HFFc6 (cell line): ENCODE data around the gene NSD1. TPM values are rescaled to one million over a fixed set of nuclear protein-coding genes. Genes with fewer than 3 reads are reported as not detected.

ENCODE experiments used
- DNase-seq: peaks from one replicate; pipeline ENCODE4 v3.0.0-alpha.2; 2018
- H3K27ac Mint-ChIP-seq: 2 replicates; pipeline ENCODE4 v1.8.0; 2020; ENCODE audit warnings: mild to moderate bottlenecking, mixed read lengths
- H3K27me3 Mint-ChIP-seq: 2 replicates; pipeline ENCODE4 v1.8.0; 2021; ENCODE audit warnings: mild to moderate bottlenecking, moderate library complexity, mixed read lengths; ENCODE audit not compliant: insufficient read depth
- H3K36me3 Mint-ChIP-seq: 2 replicates; pipeline ENCODE4 v1.8.0; 2021; ENCODE audit warnings: low read depth, mixed read lengths
- H3K4me1 Mint-ChIP-seq: 2 replicates; pipeline ENCODE4 v1.8.0; 2020; ENCODE audit warnings: low read depth, mixed read lengths
- H3K4me3 Mint-ChIP-seq: 2 replicates; pipeline ENCODE4 v1.8.0; 2020; ENCODE audit warnings: mild to moderate bottlenecking, moderate library complexity, mixed read lengths
- H3K9me3 Mint-ChIP-seq: 2 replicates; pipeline ENCODE4 v1.8.0; 2020; ENCODE audit warnings: mild to moderate bottlenecking, mixed read lengths
- total RNA-seq, 6 experiments: library from RNA; stranded (reverse); fragmentation: NEBNext Ultra II Directional; extraction: Animal tissue kit (Norgen Biotek cat#: 25700); gene quantifications; 2 replicates in 1 of 6; 3 replicates in 5 of 6; pipeline ENCODE4 v1.2.3, GENCODE V29; 2021
- TF ChIP-seq, protein P1 (sequence below): fragments of 200-600 bp; sonication (generic); IDR thresholded peaks from 2 replicates; pipeline ENCODE4 v1.5.0; 2021; ENCODE audit warnings: antibody characterized with exemption, mild to moderate bottlenecking

Gene NSD1
- total RNA-seq, 6 experiments from 2014 or later, result 42.6 to 56.4 (median 48.4) TPM

DNA sequence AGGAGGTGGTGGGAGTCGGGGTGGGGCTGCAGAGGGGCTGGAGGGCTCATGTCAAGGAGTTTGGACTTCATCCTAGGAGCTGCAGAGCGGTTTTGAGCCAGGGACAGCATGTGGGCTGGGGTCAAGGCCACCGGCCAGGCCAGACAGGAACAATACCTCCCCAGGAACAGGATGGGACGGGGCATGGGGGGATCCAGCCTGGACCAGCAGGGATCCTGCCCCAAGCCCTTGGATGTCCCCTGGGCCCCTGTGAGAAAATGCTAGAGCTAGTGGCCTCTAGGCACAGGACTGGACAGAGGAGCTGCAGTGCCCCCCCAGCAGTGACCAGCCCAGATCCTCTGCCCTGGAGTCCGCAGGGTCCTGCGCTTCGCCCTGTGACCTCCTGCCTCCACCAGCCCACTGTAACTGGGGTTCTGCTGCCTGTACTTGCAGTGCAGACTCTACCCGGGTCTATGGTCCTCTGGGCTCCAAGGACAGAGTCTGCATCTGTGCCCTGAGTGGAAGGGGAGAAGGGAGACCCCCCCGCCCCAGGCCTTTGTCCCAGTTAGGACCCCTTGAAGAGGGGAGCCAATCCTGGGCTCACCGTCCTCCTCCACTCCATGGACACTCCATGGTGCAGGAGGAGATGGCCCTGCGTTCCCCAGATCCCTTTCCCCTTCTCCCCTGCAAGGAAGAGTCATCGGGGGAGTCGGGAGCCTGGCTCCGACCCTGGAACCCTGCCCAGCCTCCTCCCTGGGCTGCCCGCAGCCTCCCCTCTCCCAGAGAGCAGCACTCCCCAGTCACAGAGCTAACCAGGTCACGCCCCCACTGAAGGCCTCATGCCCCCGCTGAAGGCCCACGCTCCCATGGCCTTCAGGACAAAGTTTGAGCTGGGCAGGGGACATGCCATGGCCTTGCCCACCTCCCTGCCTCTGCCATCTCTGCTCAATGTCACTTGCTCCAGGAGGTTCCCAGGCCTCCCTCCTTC, 181.1 kb downstream of the NSD1 start:
- H3K36me3 Mint-ChIP-seq, result no peaks in the 10 kb centered on the region; the same call in 1 of the 2 replicates
- peaks cover 4% of the 10 kb centered on the region; the same call in 1 of the 2 replicates for H3K27me3 Mint-ChIP-seq
- H3K27ac Mint-ChIP-seq, result no peak overlapping the region
- H3K9me3 Mint-ChIP-seq, result no peaks in the 10 kb centered on the region
- TF ChIP-seq, protein P1, sequence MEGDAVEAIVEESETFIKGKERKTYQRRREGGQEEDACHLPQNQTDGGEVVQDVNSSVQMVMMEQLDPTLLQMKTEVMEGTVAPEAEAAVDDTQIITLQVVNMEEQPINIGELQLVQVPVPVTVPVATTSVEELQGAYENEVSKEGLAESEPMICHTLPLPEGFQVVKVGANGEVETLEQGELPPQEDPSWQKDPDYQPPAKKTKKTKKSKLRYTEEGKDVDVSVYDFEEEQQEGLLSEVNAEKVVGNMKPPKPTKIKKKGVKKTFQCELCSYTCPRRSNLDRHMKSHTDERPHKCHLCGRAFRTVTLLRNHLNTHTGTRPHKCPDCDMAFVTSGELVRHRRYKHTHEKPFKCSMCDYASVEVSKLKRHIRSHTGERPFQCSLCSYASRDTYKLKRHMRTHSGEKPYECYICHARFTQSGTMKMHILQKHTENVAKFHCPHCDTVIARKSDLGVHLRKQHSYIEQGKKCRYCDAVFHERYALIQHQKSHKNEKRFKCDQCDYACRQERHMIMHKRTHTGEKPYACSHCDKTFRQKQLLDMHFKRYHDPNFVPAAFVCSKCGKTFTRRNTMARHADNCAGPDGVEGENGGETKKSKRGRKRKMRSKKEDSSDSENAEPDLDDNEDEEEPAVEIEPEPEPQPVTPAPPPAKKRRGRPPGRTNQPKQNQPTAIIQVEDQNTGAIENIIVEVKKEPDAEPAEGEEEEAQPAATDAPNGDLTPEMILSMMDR, result no peak
- no peak overlapping the region for H3K4me3 Mint-ChIP-seq
- H3K4me1 Mint-ChIP-seq, result peaks cover 25% of the 10 kb centered on the region
- DNase-seq, result no peak

DNA sequence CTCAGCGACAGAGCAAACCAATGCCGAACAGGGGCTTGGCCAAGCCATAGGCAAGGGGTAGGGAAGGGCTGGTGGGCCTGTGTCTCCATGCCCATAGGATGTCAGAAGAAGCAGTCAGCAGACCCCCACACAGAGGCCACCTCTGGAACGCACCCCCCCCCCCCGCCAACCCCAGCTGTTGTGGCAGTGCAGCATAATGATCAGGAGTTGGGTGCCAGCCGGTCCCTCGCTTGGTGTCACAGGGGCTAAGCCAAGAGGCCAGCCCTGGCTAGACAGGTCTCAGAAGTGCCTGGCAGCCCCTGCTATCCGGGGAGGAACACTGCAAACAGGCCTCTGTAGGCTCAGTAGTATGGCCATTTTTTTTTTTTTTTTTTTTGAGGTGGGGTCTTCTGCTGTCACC, 181.8 kb downstream of the NSD1 start:
- TF ChIP-seq, protein P1, result no peak
- DNase-seq, result no peak
- H3K36me3 Mint-ChIP-seq, result no peaks in the 10 kb centered on the region
- no peaks in the 10 kb centered on the region for H3K9me3 Mint-ChIP-seq
- H3K27me3 Mint-ChIP-seq, result no peaks in the 10 kb centered on the region
- peaks cover 21% of the 10 kb centered on the region for H3K4me1 Mint-ChIP-seq
- no peak overlapping the region for H3K27ac Mint-ChIP-seq
- H3K4me3 Mint-ChIP-seq, result no peak overlapping the region

DNA sequence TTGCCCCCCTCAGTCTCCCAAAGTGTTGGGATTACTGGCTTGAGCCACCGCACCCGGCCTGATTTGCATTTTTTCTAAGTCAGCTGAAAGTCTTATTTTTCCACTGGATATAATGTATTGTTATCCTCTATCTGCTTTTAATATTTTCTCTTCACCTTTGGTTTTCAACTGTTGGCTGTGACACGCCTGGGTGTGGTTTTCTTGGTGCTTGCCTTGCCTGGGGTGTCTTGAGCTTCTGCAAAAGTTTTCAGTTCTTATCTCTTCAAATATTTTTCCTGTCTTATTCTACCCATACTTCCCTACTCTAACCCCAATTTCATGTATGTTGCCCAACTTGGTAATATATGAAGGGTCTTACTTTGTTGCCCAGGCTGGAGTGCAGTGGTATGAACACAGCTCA, 182.4 kb downstream of the NSD1 start:
- TF ChIP-seq, protein P1, result no peak
- no peak overlapping the region for H3K4me3 Mint-ChIP-seq

DNA sequence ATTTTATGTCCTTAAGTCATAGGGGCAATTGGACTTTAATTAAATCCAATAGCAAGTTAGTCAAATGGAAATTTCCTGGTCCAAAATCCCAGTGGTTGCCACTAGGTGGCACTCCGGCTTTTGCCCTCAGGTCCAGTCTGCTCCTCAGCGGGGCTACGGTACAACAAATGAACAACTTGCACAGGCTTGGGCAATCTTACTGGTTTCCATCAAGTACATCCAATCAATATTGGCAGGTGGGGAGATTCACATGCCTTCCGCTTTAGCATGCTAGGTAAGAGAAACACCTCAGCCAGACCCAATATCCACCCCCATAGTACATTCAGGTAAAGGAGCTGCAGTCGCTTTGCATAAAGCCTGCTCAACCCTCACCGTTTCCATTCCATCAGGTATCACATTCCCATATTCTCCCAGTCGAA, 184.4 kb downstream of the NSD1 start:
- Mint-ChIP-seq H3K36me3 (0 out of 2 replicates have a peak, but pooled peaks cover 3% of the 10 kb centered on the region), H3K27ac (no peak overlapping the region), H3K4me3 (no peak overlapping the region), H3K9me3 (no peaks in the 10 kb centered on the region), H3K27me3 (no peaks in the 10 kb centered on the region), H3K4me1 (peaks cover 7% of the 10 kb centered on the region)
- TF ChIP-seq, protein P1, result peak; percentile 96
- peak; percentile 70 for DNase-seq

More for the DNA sequence above, 182.4 kb downstream of the NSD1 start:
- no peaks in the 10 kb centered on the region for H3K27me3 Mint-ChIP-seq
- peaks cover 16% of the 10 kb centered on the region for H3K4me1 Mint-ChIP-seq
- H3K36me3 Mint-ChIP-seq, result no peaks in the 10 kb centered on the region
- no peak for DNase-seq
- no peaks in the 10 kb centered on the region for H3K9me3 Mint-ChIP-seq
- no peak overlapping the region for H3K27ac Mint-ChIP-seq

DNA sequence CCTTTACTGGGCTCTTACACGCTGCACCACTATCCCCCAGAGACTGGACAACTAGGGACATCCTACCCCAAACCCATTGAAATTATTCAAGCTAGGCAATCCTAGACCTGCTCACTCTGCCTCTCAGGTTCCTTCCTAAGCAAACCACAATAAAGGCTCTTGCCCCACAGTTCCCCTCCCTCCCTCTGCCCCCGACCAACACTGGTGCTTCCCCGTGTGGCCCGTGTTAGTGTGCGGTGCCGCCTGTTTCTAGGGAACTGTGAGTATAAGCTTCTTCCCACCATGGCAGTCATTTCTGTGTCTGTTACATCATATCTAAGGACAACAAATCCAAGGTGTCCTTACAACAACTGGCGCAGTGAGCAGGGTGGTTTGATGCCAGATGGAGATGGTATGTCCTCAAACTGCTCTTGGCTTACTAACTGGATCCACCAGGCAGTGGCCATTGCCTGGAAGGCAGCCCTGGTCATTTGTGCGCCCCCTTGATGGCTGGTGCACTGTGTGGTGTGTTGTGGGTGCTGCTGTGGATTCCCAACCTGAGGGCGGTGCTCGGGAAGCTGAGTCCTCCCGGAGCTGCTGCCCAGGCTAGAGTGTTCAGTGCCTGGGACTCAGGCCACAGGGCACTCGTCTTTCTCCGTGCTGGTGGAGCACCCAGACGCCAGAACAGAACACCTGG, 186.5 kb downstream of the NSD1 start:
- H3K4me3 Mint-ChIP-seq, result no peak overlapping the region
- H3K9me3 Mint-ChIP-seq, result no peaks in the 10 kb centered on the region
- no peaks in the 10 kb centered on the region for H3K27me3 Mint-ChIP-seq
- no peak overlapping the region for H3K27ac Mint-ChIP-seq
- TF ChIP-seq, protein P1, result no peak
- H3K36me3 Mint-ChIP-seq, result peaks cover 9% of the 10 kb centered on the region; the same call in 1 of the 2 replicates
- no peak for DNase-seq
- peaks cover 7% of the 10 kb centered on the region; the same call in 1 of the 2 replicates for H3K4me1 Mint-ChIP-seq
